ENCODE results near the gene MAP4K2.

DNA sequence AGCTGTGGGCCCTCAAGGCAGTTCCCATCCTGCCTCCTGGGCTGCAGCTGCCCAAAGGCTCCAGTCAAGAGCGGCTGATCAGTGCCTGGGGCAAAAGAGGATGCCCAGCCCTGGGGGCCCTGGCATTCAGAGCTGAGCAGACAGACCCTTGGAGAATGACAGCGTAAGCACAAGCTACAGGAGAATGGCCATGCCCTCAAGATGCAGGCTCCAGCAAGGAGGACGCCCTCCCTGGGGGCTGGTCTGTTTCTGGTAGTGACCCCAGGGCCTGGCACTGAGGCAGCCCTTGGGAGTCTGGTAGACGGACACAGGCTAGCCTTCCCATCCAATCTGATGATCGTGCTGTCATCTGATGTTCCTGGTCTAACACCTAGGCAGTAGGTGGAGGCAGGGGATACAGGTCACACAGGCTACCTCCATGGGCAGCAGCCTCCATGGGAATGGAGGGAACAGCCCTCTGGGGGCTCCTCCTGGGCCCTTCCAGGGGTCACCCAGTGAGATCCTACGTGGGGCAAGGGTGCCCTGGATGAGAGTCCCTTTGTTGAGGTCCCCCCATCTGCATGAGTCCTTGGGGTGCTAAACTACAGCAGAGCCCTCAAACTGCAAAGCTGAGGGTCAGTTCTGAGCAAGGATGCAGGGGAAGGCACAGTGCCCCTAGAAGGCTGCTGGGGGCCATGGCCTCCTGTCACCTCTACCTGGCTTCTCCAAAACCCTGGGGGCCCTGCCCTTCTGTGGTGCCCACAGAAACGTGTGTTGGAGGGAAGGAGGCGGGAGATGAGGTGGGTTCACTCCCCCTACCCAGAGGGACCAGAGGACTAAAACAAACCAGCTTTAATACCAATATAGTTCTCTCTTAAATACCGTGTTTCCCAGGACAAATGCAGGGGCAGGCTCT is 14.4 kb downstream of the MAP4K2 start:
- TF ChIP-seq EP300 (IDR thresholded peaks at IDR 0.05) (no peak), POLR2AphosphoS5 (IDR thresholded peaks at IDR 0.05) (no peak)

All from suprapubic skin (tissue), 4 donors.